SK-N-MC (cell line): Measurements from ENCODE around the gene CATSPERZ.

Experiments used
- EZH2 ChIP-seq: fragments of 200-600 bp; sonication (generic); IDR thresholded peaks from one replicate; pipeline ENCODE4 v1.6.1; 2017; ENCODE audit warnings: antibody characterized with exemption
- POLR2AphosphoS5 ChIP-seq: IDR thresholded peaks from 2 replicates; pipeline ENCODE4 v1.6.1; 2012; ENCODE audit warnings: mild to moderate bottlenecking, low read depth, low read length, borderline replicate concordance

DNA sequence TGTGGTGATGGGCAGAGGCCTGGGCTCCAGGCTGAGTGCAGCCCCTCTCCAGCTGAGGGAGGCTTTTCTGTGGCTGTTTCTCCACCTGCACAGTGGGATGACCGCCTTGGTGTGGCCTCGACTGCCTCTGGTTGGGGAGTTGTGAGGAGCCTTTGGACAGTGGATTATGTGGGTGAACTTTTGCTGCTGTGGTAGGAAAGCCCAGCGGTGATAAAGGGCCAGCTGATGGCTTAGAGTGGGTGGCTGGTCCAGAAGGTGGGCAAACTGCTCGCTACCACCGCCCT lies 3.8 kb downstream of the CATSPERZ start:
- TF ChIP-seq EZH2: no peak
- no peak for TF ChIP-seq POLR2AphosphoS5
